Neutrophil (primary cell): ENCODE results near the gene SOX4.

Experiments used
- H3K27ac ChIP-seq: fragments of 200-600 bp; sonication (generic); 2 replicates; pipeline ENCODE4 v1.5.1; 2016; ENCODE audit warnings: mild to moderate bottlenecking, moderate library complexity
- H3K27me3 ChIP-seq: fragments of 200-600 bp; sonication (generic); 2 replicates; pipeline ENCODE4 v1.6.0; 2016; ENCODE audit warnings: mild to moderate bottlenecking
- H3K36me3 ChIP-seq: fragments of 200-600 bp; sonication (generic); 2 replicates; pipeline ENCODE4 v1.5.1; 2017
- H3K4me1 ChIP-seq, 2 experiments: fragments of 200-600 bp in 1 of 2; sonication (generic) in 1 of 2; 1 replicate in 1 of 2; 2 replicates in 1 of 2; pipeline versions ENCODE4 v1.5.1 to v1.6.1; 2013 to 2016; ENCODE audit warnings: low read depth in 1 of 2, low read length in 1 of 2, mild to moderate bottlenecking in 1 of 2, moderate library complexity in 1 of 2; ENCODE audit not compliant: control insufficient read depth in 1 of 2, insufficient read depth in 1 of 2
- H3K4me3 ChIP-seq, 2 experiments: fragments of 200-600 bp in 1 of 2; sonication (generic) in 1 of 2; 1 replicate in 1 of 2; 2 replicates in 1 of 2; pipeline ENCODE4 v1.5.1; 2013 to 2016; ENCODE audit warnings: low read depth in 1 of 2, low read length in 1 of 2, mild to moderate bottlenecking in 1 of 2, moderate library complexity in 1 of 2
- H3K9me3 ChIP-seq: fragments of 200-600 bp; sonication (generic); 2 replicates; pipeline ENCODE4 v1.5.1; 2016
- TF ChIP-seq, protein P1 (sequence below): fragments of 200-600 bp; sonication (generic); IDR thresholded peaks from 2 replicates; pipeline ENCODE4 v1.5.1; 2016; ENCODE audit warnings: antibody characterized with exemption

SOX4 gene

DNA sequence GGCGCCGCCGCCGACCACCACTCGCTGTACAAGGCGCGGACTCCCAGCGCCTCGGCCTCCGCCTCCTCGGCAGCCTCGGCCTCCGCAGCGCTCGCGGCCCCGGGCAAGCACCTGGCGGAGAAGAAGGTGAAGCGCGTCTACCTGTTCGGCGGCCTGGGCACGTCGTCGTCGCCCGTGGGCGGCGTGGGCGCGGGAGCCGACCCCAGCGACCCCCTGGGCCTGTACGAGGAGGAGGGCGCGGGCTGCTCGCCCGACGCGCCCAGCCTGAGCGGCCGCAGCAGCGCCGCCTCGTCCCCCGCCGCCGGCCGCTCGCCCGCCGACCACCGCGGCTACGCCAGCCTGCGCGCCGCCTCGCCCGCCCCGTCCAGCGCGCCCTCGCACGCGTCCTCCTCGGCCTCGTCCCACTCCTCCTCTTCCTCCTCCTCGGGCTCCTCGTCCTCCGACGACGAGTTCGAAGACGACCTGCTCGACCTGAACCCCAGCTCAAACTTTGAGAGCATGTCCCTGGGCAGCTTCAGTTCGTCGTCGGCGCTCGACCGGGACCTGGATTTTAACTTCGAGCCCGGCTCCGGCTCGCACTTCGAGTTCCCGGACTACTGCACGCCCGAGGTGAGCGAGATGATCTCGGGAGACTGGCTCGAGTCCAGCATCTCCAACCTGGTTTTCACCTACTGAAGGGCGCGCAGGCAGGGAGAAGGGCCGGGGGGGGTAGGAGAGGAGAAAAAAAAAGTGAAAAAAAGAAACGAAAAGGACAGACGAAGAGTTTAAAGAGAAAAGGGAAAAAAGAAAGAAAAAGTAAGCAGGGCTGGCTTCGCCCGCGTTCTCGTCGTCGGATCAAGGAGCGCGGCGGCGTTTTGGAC is 2.0 kb downstream of the SOX4 start:
- TF ChIP-seq, protein P1, sequence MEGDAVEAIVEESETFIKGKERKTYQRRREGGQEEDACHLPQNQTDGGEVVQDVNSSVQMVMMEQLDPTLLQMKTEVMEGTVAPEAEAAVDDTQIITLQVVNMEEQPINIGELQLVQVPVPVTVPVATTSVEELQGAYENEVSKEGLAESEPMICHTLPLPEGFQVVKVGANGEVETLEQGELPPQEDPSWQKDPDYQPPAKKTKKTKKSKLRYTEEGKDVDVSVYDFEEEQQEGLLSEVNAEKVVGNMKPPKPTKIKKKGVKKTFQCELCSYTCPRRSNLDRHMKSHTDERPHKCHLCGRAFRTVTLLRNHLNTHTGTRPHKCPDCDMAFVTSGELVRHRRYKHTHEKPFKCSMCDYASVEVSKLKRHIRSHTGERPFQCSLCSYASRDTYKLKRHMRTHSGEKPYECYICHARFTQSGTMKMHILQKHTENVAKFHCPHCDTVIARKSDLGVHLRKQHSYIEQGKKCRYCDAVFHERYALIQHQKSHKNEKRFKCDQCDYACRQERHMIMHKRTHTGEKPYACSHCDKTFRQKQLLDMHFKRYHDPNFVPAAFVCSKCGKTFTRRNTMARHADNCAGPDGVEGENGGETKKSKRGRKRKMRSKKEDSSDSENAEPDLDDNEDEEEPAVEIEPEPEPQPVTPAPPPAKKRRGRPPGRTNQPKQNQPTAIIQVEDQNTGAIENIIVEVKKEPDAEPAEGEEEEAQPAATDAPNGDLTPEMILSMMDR: no peak
- H3K27me3 ChIP-seq: peaks cover 85% of the 10 kb centered on the region
- H3K27ac ChIP-seq: no peak overlapping the region
- no peaks in the 10 kb centered on the region for H3K36me3 ChIP-seq
- H3K4me1 ChIP-seq: peaks cover 33 to 43% of the 10 kb centered on the region in 2 experiments
- no peaks in the 10 kb centered on the region for H3K9me3 ChIP-seq
- H3K4me3 ChIP-seq: peak overlapping the region; percentile 66 to 70

- H3K4me1 ChIP-seq: peaks cover 33 to 43% of the 10 kb centered on the region in 2 experiments
- H3K27ac ChIP-seq: no peak overlapping the region
- no peaks in the 10 kb centered on the region for H3K36me3 ChIP-seq
- TF ChIP-seq, protein P1: no peak
- peaks cover 79% of the 10 kb centered on the region for H3K27me3 ChIP-seq
- no peaks in the 10 kb centered on the region for H3K9me3 ChIP-seq
- H3K4me3 ChIP-seq: peak overlapping the region; percentile 66 to 70
These were observed 2.8 kb downstream of the SOX4 start for GRCh38 chr6:21596145-21596948.

- Histone ChIP-seq H3K27ac (no peak overlapping the region), H3K4me3 (peak overlapping the region; percentile 66 to 70), H3K36me3 (no peaks in the 10 kb centered on the region), H3K4me1 (peaks cover 33 to 43% of the 10 kb centered on the region in 2 experiments), H3K27me3 (peaks cover 71% of the 10 kb centered on the region), H3K9me3 (no peaks in the 10 kb centered on the region)
- TF ChIP-seq, protein P1: no peak
These were observed 3.6 kb downstream of the SOX4 start for GRCh38 chr6:21596949-21597682.

DNA sequence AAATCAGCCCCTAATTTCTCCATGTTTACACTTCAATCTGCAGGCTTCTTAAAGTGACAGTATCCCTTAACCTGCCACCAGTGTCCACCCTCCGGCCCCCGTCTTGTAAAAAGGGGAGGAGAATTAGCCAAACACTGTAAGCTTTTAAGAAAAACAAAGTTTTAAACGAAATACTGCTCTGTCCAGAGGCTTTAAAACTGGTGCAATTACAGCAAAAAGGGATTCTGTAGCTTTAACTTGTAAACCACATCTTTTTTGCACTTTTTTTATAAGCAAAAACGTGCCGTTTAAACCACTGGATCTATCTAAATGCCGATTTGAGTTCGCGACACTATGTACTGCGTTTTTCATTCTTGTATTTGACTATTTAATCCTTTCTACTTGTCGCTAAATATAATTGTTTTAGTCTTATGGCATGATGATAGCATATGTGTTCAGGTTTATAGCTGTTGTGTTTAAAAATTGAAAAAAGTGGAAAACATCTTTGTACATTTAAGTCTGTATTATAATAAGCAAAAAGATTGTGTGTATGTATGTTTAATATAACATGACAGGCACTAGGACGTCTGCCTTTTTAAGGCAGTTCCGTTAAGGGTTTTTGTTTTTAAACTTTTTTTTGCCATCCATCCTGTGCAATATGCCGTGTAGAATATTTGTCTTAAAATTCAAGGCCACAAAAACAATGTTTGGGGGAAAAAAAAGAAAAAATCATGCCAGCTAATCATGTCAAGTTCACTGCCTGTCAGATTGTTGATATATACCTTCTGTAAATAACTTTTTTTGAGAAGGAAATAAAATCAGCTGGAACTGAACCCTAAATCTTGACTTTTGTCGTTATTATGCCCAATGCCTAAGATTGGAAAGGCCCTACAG is 4.5 kb downstream of the SOX4 start:
- Histone ChIP-seq H3K9me3 (no peaks in the 10 kb centered on the region), H3K27ac (no peak overlapping the region), H3K4me3 (no peak overlapping the region), H3K27me3 (peaks cover 62% of the 10 kb centered on the region), H3K36me3 (no peaks in the 10 kb centered on the region), H3K4me1 (peaks cover 29 to 43% of the 10 kb centered on the region in 2 experiments)
- TF ChIP-seq, protein P1: no peak
